PC-9 (cell line): ENCODE measurements around the gene PRKAG1. TPM values are rescaled to one million over a fixed set of nuclear protein-coding genes. Genes with fewer than 3 reads are reported as not detected.

ENCODE experiments used
- BruUV-seq: library from RNA; stranded (reverse); fragments of 400-500 nt; replicated peaks from 2 replicates; lab custom pipeline; 2021; lab: Mats Ljungman, UMichigan
- CTCF ChIA-PET: fragments of 300-600 bp; sonication (Branson Sonifier 250); formaldehyde crosslinking; loops from one replicate; lab custom pipeline; 2022; ENCODE audit warnings: antibody characterized with exemption; lab: Charles Lee
- POLR2A ChIA-PET: fragments of 300-600 bp; sonication (Branson Sonifier 250); formaldehyde crosslinking; loops from one replicate; lab custom pipeline; 2022; ENCODE audit warnings: antibody characterized with exemption; ENCODE audit not compliant: unreplicated experiment; lab: Charles Lee
- DNase-seq, 2 experiments: peaks; one replicate each; pipeline versions ENCODE4 v3.0.0 to v3.0.0-alpha.2; 2015 to 2022; ENCODE audit warnings: mixed read lengths in 1 of 2
- H2AFZ ChIP-seq: fragments of 200-600 bp; sonication (generic); 2 replicates; pipeline ENCODE4 v1.8.1; 2017; ENCODE audit warnings: antibody characterized with exemption
- H3F3A ChIP-seq: fragments of 200-600 bp; sonication (generic); 2 replicates; pipeline ENCODE4 v1.8.1; 2017; ENCODE audit warnings: antibody characterized with exemption, mild to moderate bottlenecking, low read depth; ENCODE audit not compliant: insufficient read depth
- H3K27ac ChIP-seq: fragments of 200-600 bp; sonication (generic); 2 replicates; pipeline ENCODE4 v1.6.1; 2016; ENCODE audit warnings: mixed run types
- H3K27me3 ChIP-seq: fragments of 200-600 bp; sonication (generic); 2 replicates; pipeline ENCODE4 v1.6.1; 2016; ENCODE audit warnings: low read depth, mixed run types; ENCODE audit not compliant: insufficient read depth
- H3K36me3 ChIP-seq: fragments of 200-600 bp; sonication (generic); 2 replicates; pipeline ENCODE4 v1.6.1; 2016; ENCODE audit warnings: low read depth, mixed run types
- H3K4me1 ChIP-seq: fragments of 200-600 bp; sonication (generic); replicated peaks from 2 replicates; pipeline ENCODE4 v1.6.1; 2016; ENCODE audit warnings: mixed run types; ENCODE audit not compliant: insufficient read depth
- H3K4me2 ChIP-seq: fragments of 200-600 bp; sonication (generic); 2 replicates; pipeline ENCODE4 v1.6.1; 2017; ENCODE audit warnings: mixed run types
- H3K4me3 ChIP-seq: fragments of 200-600 bp; sonication (generic); 2 replicates; pipeline ENCODE4 v1.6.1; 2016; ENCODE audit warnings: mixed run types
- H3K79me2 ChIP-seq: fragments of 200-600 bp; sonication (generic); 2 replicates; pipeline ENCODE4 v1.6.1; 2017; ENCODE audit warnings: low read depth, mixed run types
- H3K9me2 ChIP-seq: fragments of 200-600 bp; sonication (generic); 2 replicates; pipeline ENCODE4 v1.8.1; 2017; ENCODE audit warnings: mild to moderate bottlenecking; ENCODE audit not compliant: insufficient read depth
- H3K9me3 ChIP-seq: fragments of 200-600 bp; sonication (generic); 2 replicates; pipeline ENCODE4 v1.8.1; 2016; ENCODE audit warnings: low read depth; ENCODE audit not compliant: insufficient read depth
- H4K20me1 ChIP-seq: fragments of 200-600 bp; sonication (generic); 2 replicates; pipeline ENCODE4 v1.8.1; 2017; ENCODE audit not compliant: insufficient read depth
- EZH2 ChIP-seq: fragments of 200-600 bp; sonication (generic); IDR thresholded peaks from 2 replicates; pipeline ENCODE4 v1.8.0; 2017; ENCODE audit warnings: antibody characterized with exemption, low read depth
- intact Hi-C: fragments of 100-400 bp; cut with micrococcal nuclease; formaldehyde crosslinking; loops from one replicate; pipeline ENCODE4 v1.10.0; 2022; ENCODE audit not compliant: unreplicated experiment
- total RNA-seq: library from RNA; stranded (reverse); gene quantifications from 2 replicates; pipeline ENCODE4 v1.2.3, GENCODE V29; 2021
- TF ChIP-seq, protein P1 (sequence below): fragments of 200-600 bp; sonication (generic); conservative IDR thresholded peaks from 2 replicates; pipeline ENCODE4 v1.6.1; 2017; ENCODE audit warnings: mixed run types, antibody characterized with exemption, mild to moderate bottlenecking, moderate library complexity

The PRKAG1 gene
- total RNA-seq, 1 experiment from 2014 or later: 53.6 TPM

GRCh38 chr12:48996794-48997718 lies 21.5 kb downstream of the PRKAG1 start:
- peaks cover 30% of the 10 kb centered on the region for H3F3A ChIP-seq
- H3K9me2 ChIP-seq: no peaks in the 10 kb centered on the region
- no peak overlapping the region for H3K4me3 ChIP-seq
- H3K4me2 ChIP-seq: peak overlapping the region; percentile 58
- CTCF ChIA-PET: interaction anchor here (0.6 to 2.0 kb wide), 11 partner anchors 17 to 288 kb away, joined by 3 to 10 read pairs (median 5); partner anchors contain the start of gene PRKAG1
- no peaks in the 10 kb centered on the region for H4K20me1 ChIP-seq
- no peak overlapping the region for H3K27ac ChIP-seq
- TF ChIP-seq, protein P1, sequence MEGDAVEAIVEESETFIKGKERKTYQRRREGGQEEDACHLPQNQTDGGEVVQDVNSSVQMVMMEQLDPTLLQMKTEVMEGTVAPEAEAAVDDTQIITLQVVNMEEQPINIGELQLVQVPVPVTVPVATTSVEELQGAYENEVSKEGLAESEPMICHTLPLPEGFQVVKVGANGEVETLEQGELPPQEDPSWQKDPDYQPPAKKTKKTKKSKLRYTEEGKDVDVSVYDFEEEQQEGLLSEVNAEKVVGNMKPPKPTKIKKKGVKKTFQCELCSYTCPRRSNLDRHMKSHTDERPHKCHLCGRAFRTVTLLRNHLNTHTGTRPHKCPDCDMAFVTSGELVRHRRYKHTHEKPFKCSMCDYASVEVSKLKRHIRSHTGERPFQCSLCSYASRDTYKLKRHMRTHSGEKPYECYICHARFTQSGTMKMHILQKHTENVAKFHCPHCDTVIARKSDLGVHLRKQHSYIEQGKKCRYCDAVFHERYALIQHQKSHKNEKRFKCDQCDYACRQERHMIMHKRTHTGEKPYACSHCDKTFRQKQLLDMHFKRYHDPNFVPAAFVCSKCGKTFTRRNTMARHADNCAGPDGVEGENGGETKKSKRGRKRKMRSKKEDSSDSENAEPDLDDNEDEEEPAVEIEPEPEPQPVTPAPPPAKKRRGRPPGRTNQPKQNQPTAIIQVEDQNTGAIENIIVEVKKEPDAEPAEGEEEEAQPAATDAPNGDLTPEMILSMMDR: peak; percentile 67
- TF ChIP-seq EZH2: no peak
- peak in 1 of 2 experiments; percentile 73 for DNase-seq
- H3K79me2 ChIP-seq: no peaks in the 10 kb centered on the region
- H3K36me3 ChIP-seq: no peaks in the 10 kb centered on the region
- BruUV-seq: no TSS peak
- no peaks in the 10 kb centered on the region for H3K27me3 ChIP-seq
- POLR2A ChIA-PET: interaction anchor here (0.6 kb wide), 2 partner anchors 10 to 91 kb away, joined by 3 read pairs; no protein-coding TSS in a partner anchor
- no peaks in the 10 kb centered on the region for H3K9me3 ChIP-seq
- intact Hi-C loops: loop anchor here (2.0 to 10.0 kb wide), 6 partner anchors 125 to 455 kb away; partner anchors contain the start of genes CACNB3 and KANSL2
- H2AFZ ChIP-seq: no peak overlapping the region
- H3K4me1 ChIP-seq: peaks cover 25% of the 10 kb centered on the region

DNA sequence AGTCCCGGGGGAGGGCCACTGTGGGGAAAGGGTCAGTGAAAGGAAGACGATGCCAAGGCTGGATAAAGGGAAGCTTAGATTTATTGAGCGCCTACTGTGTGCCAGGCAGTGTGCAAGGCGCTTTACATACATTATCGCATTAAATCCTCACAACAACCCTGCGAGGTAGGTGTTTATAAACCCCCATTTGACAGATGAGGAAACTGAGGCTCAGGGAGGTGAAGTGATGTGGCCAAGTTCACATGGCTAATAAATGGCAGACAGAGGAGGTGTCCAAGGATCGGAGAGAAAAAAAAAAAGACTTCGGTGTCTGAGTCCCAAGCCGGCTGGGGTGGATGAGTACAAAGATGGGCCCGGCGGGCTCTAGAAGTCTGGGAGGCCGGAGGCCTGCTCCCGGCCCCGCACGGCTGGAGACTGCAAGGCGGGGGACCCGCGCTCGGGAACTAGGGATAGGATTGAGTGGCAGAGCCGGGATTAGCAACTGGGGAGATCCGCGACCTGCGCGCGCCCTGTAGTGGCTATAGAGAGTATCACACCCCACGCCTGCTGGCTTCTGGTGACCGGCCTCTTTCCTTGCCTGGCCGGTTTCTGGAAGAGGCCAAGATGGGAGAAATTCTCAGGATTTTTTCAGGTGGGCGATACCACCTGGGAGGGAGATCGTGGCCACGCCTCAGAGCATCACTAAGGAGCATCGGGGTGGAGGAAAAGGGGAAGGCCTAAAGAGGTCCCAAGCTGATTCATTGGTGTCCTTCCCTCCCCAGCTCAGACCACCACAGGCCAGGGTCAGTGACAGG lies 23.3 kb downstream of the PRKAG1 start:
- H3K4me1 ChIP-seq: peaks cover 22% of the 10 kb centered on the region
- no peaks in the 10 kb centered on the region for H3K27me3 ChIP-seq
- intact Hi-C loops: loop anchor here (1.0 to 10.0 kb wide), 6 partner anchors 127 to 453 kb away; partner anchors contain the start of genes CACNB3 and KANSL2
- TF ChIP-seq, protein P1: peak; percentile 82
- TF ChIP-seq EZH2: no peak
- CTCF ChIA-PET: interaction anchor here (0.5 to 2.0 kb wide), 6 partner anchors 11 to 248 kb away, joined by 3 to 8 read pairs (median 3); no protein-coding TSS in a partner anchor
- peak overlapping the region; percentile 27; the same call in 1 of the 2 replicates for H3K4me3 ChIP-seq
- peaks cover 27% of the 10 kb centered on the region for H3F3A ChIP-seq
- POLR2A ChIA-PET: no interaction called here
- H4K20me1 ChIP-seq: no peaks in the 10 kb centered on the region
- H3K27ac ChIP-seq: no peak overlapping the region
- no peaks in the 10 kb centered on the region for H3K9me2 ChIP-seq
- DNase-seq: peak; percentile 64 to 86
- H3K4me2 ChIP-seq: peak overlapping the region; percentile 73
- no peaks in the 10 kb centered on the region for H3K36me3 ChIP-seq
- no peaks in the 10 kb centered on the region for H3K9me3 ChIP-seq
- BruUV-seq: no TSS peak
- H3K79me2 ChIP-seq: no peaks in the 10 kb centered on the region
- 0 out of 2 replicates have a peak overlapping the region, but pooled peaks have one; percentile 60 for H2AFZ ChIP-seq
